Measurements from ENCODE around the gene FUZ.

- no peak for TF ChIP-seq CTCF (IDR thresholded peaks at IDR 0.05; ENCODE audit: insufficient read depth, low read length, poor library complexity, severe bottlenecking)
- TF ChIP-seq EZH2phosphoT487 (conservative IDR thresholded peaks at IDR 0.05; ENCODE audit: low read length) = no peak
These were observed 26.7 kb downstream of the FUZ start for GRCh38 chr19:49786376-49786820.
